Inflammatory macrophage treated with lipopolysaccharide for 1 hour (primary cell): Measurements from ENCODE around the gene COG2.
A peak's percentile ranks its signal among the peaks of the same experiment; 100 is the strongest.
"Not testable (repeated sequence)": the region's sequence is repeated elsewhere in the genome, so short reads cannot be mapped to it uniquely, and the experiment has no call there.

Experiments used
- DNase-seq, 2 donors: peaks; one replicate each; pipeline ENCODE4 v3.0.0-alpha.2; 2020 to 2022

Gene COG2

GRCh38 chr1:230642263-230642959 is at the start of gene COG2:
Gene COG2 (plus strand): TSS chr1:230642481. CDS start chr1:230642607, 126 bp downstream.
- DNase-seq, result peak; percentile 90 to 96

- DNase-seq, result no peak
Measured at GRCh38 chr1:230592848-230593414, 49.4 kb upstream of the COG2 start.

- DNase-seq, result no peak
Measured at GRCh38 chr1:230594214-230594773, 48.0 kb upstream of the COG2 start.

GRCh38 chr1:230595181-230595580 is 47.1 kb upstream of the COG2 start:
- DNase-seq, result no peak

- no peak for DNase-seq
Measured at GRCh38 chr1:230596306-230596705, 46.0 kb upstream of the COG2 start.

GRCh38 chr1:230598745-230599144 is 43.5 kb upstream of the COG2 start:
- no peak for DNase-seq

- DNase-seq, result no peak
Measured at GRCh38 chr1:230599926-230600656, 42.2 kb upstream of the COG2 start.

GRCh38 chr1:230600657-230601400 is 41.5 kb upstream of the COG2 start:
- DNase-seq, result not testable (repeated sequence)

GRCh38 chr1:230609208-230609607 is 33.1 kb upstream of the COG2 start:
- peak; percentile 3 to 25 for DNase-seq

GRCh38 chr1:230610589-230610988 is 31.7 kb upstream of the COG2 start:
- DNase-seq, result no peak

GRCh38 chr1:230611128-230611877 is 31.0 kb upstream of the COG2 start:
- no peak for DNase-seq

- no peak for DNase-seq
Measured at GRCh38 chr1:230611878-230612235, 30.4 kb upstream of the COG2 start.

GRCh38 chr1:230612651-230613050 is 29.6 kb upstream of the COG2 start:
- no peak for DNase-seq

GRCh38 chr1:230614121-230614520 is 28.2 kb upstream of the COG2 start:
- DNase-seq, result no peak

GRCh38 chr1:230618537-230618936 is 23.7 kb upstream of the COG2 start:
- DNase-seq, result no peak

GRCh38 chr1:230620649-230621323 is 21.5 kb upstream of the COG2 start:
- DNase-seq, result no peak

GRCh38 chr1:230621324-230622030 is 20.8 kb upstream of the COG2 start:
- peak; percentile 26 to 41 for DNase-seq

- no peak for DNase-seq
Measured at GRCh38 chr1:230622151-230622550, 20.1 kb upstream of the COG2 start.

GRCh38 chr1:230624097-230624713 is 18.1 kb upstream of the COG2 start:
- no peak for DNase-seq

- DNase-seq, result no peak
Measured at GRCh38 chr1:230626232-230626631, 16.0 kb upstream of the COG2 start.

GRCh38 chr1:230627767-230628166 is 14.5 kb upstream of the COG2 start:
- DNase-seq, result no peak
